IPS-20b (cell line): Measurements from ENCODE around the gene XPNPEP2.

Experiments used
- H3K27ac ChIP-seq: one replicate; pipeline ENCODE4 v1.5.1; 2013; ENCODE audit warnings: low read length
- H3K27me3 ChIP-seq: 2 replicates; pipeline ENCODE4 v1.6.1; 2013; ENCODE audit warnings: mild to moderate bottlenecking, low read length, inconsistent platforms; ENCODE audit not compliant: insufficient read depth
- H3K36me3 ChIP-seq: 2 replicates; pipeline ENCODE4 v1.6.1; 2013; ENCODE audit warnings: low read depth, mild to moderate bottlenecking, inconsistent platforms, low read length, moderate library complexity; ENCODE audit not compliant: insufficient read depth
- H3K4me1 ChIP-seq: 2 replicates; pipeline ENCODE4 v1.6.1; 2013; ENCODE audit warnings: mild to moderate bottlenecking, control low read depth, inconsistent platforms, low read length, moderate library complexity; ENCODE audit not compliant: insufficient read depth
- H3K4me3 ChIP-seq: 2 replicates; pipeline ENCODE4 v1.5.1; 2013; ENCODE audit warnings: mild to moderate bottlenecking, low read length, inconsistent platforms
- H3K9ac ChIP-seq: 2 replicates; pipeline ENCODE4 v1.6.1; 2013; ENCODE audit warnings: low read depth, mild to moderate bottlenecking, inconsistent platforms, low read length, moderate library complexity
- H3K9me3 ChIP-seq: 2 replicates; pipeline ENCODE4 v1.6.1; 2013; ENCODE audit warnings: mild to moderate bottlenecking, low read depth, low read length, inconsistent platforms; ENCODE audit not compliant: insufficient read depth

XPNPEP2 gene

GRCh38 chrX:129784371-129784770 lies 45.6 kb downstream of the XPNPEP2 start:
- Histone ChIP-seq H3K27ac (no peak overlapping the region), H3K4me3 (no peak overlapping the region), H3K9ac (no peak overlapping the region), H3K9me3 (no peaks in the 10 kb centered on the region), H3K27me3 (no peaks in the 10 kb centered on the region), H3K4me1 (no peaks in the 10 kb centered on the region), H3K36me3 (no peaks in the 10 kb centered on the region)

GRCh38 chrX:129785160-129785947 lies 46.6 kb downstream of the XPNPEP2 start:
- Histone ChIP-seq H3K4me3 (no peak overlapping the region), H3K36me3 (no peaks in the 10 kb centered on the region), H3K4me1 (no peaks in the 10 kb centered on the region), H3K27me3 (no peaks in the 10 kb centered on the region), H3K27ac (no peak overlapping the region), H3K9ac (no peak overlapping the region), H3K9me3 (no peaks in the 10 kb centered on the region)

GRCh38 chrX:129786210-129786651 lies 47.5 kb downstream of the XPNPEP2 start:
- no peaks in the 10 kb centered on the region for H3K9me3 ChIP-seq
- H3K4me3 ChIP-seq: no peak overlapping the region
- H3K4me1 ChIP-seq: no peaks in the 10 kb centered on the region
- H3K27ac ChIP-seq: no peak overlapping the region
- no peaks in the 10 kb centered on the region for H3K27me3 ChIP-seq
- no peak overlapping the region for H3K9ac ChIP-seq
- no peaks in the 10 kb centered on the region for H3K36me3 ChIP-seq

GRCh38 chrX:129787336-129788055 lies 48.7 kb downstream of the XPNPEP2 start:
- Histone ChIP-seq H3K9ac (no peak overlapping the region), H3K4me1 (no peaks in the 10 kb centered on the region), H3K27me3 (no peaks in the 10 kb centered on the region), H3K27ac (no peak overlapping the region), H3K36me3 (no peaks in the 10 kb centered on the region), H3K9me3 (no peaks in the 10 kb centered on the region), H3K4me3 (no peak overlapping the region)

GRCh38 chrX:129788527-129788926 lies 49.7 kb downstream of the XPNPEP2 start:
- Histone ChIP-seq H3K9ac (no peak overlapping the region), H3K4me3 (no peak overlapping the region), H3K4me1 (no peaks in the 10 kb centered on the region), H3K27ac (no peak overlapping the region), H3K36me3 (no peaks in the 10 kb centered on the region), H3K9me3 (no peaks in the 10 kb centered on the region), H3K27me3 (no peaks in the 10 kb centered on the region)

GRCh38 chrX:129790146-129790545 lies 51.4 kb downstream of the XPNPEP2 start:
- Histone ChIP-seq H3K9me3 (no peaks in the 10 kb centered on the region), H3K4me1 (no peaks in the 10 kb centered on the region), H3K9ac (no peak overlapping the region), H3K36me3 (no peaks in the 10 kb centered on the region), H3K27me3 (no peaks in the 10 kb centered on the region), H3K4me3 (no peak overlapping the region), H3K27ac (no peak overlapping the region)

GRCh38 chrX:129790808-129791207 lies 52.0 kb downstream of the XPNPEP2 start:
- no peaks in the 10 kb centered on the region for H3K4me1 ChIP-seq
- no peaks in the 10 kb centered on the region for H3K9me3 ChIP-seq
- no peak overlapping the region for H3K9ac ChIP-seq
- H3K27me3 ChIP-seq: no peaks in the 10 kb centered on the region
- no peak overlapping the region for H3K4me3 ChIP-seq
- H3K27ac ChIP-seq: no peak overlapping the region
- no peaks in the 10 kb centered on the region for H3K36me3 ChIP-seq

GRCh38 chrX:129791336-129791735 lies 52.6 kb downstream of the XPNPEP2 start:
- H3K27ac ChIP-seq: no peak overlapping the region
- no peaks in the 10 kb centered on the region for H3K36me3 ChIP-seq
- no peak overlapping the region for H3K4me3 ChIP-seq
- H3K27me3 ChIP-seq: no peaks in the 10 kb centered on the region
- no peaks in the 10 kb centered on the region for H3K4me1 ChIP-seq
- no peak overlapping the region for H3K9ac ChIP-seq
- no peaks in the 10 kb centered on the region for H3K9me3 ChIP-seq

GRCh38 chrX:129791961-129792570 lies 53.3 kb downstream of the XPNPEP2 start:
- Histone ChIP-seq H3K9me3 (no peaks in the 10 kb centered on the region), H3K36me3 (no peaks in the 10 kb centered on the region), H3K9ac (no peak overlapping the region), H3K4me3 (no peak overlapping the region), H3K27me3 (no peaks in the 10 kb centered on the region), H3K27ac (no peak overlapping the region), H3K4me1 (no peaks in the 10 kb centered on the region)

GRCh38 chrX:129792586-129793291 lies 54.0 kb downstream of the XPNPEP2 start:
- no peak overlapping the region for H3K4me3 ChIP-seq
- H3K27me3 ChIP-seq: no peaks in the 10 kb centered on the region
- no peaks in the 10 kb centered on the region for H3K36me3 ChIP-seq
- H3K4me1 ChIP-seq: no peaks in the 10 kb centered on the region
- no peak overlapping the region for H3K9ac ChIP-seq
- no peak overlapping the region for H3K27ac ChIP-seq
- H3K9me3 ChIP-seq: no peaks in the 10 kb centered on the region

- Histone ChIP-seq H3K4me1 (no peaks in the 10 kb centered on the region), H3K36me3 (no peaks in the 10 kb centered on the region; the same call in 1 of the 2 replicates), H3K27me3 (no peaks in the 10 kb centered on the region), H3K9ac (no peak overlapping the region), H3K4me3 (no peak overlapping the region), H3K27ac (no peak overlapping the region), H3K9me3 (no peaks in the 10 kb centered on the region)
These were observed 54.9 kb downstream of the XPNPEP2 start for GRCh38 chrX:129793604-129794191.
